WI38 (cell line): ENCODE data around the gene AKT1S1.

ENCODE experiments used
- H3K4me3 ChIP-seq: 2 replicates; pipeline ENCODE4 v1.5.1; 2011; ENCODE audit warnings: low read depth, mild to moderate bottlenecking, control low read depth, low read length
- CTCF ChIP-seq: IDR thresholded peaks from 2 replicates; pipeline ENCODE4 v1.5.1; 2012; ENCODE audit warnings: low read depth, mild to moderate bottlenecking, control low read depth, low read length

Gene AKT1S1

GRCh38 chr19:49870309-49870901 lies 6.8 kb downstream of the AKT1S1 start:
- no peak for TF ChIP-seq CTCF
- peak overlapping the region; percentile 49 for H3K4me3 ChIP-seq

GRCh38 chr19:49869484-49870308 lies 7.5 kb downstream of the AKT1S1 start:
- TF ChIP-seq CTCF = no peak
- H3K4me3 ChIP-seq = peak overlapping the region; percentile 49

- no peak for TF ChIP-seq CTCF
- peak overlapping the region; percentile 40 for H3K4me3 ChIP-seq
Measured at GRCh38 chr19:49869009-49869483, 8.1 kb downstream of the AKT1S1 start.

- H3K4me3 ChIP-seq = peak within 1 kb of the TSS; percentile 91
- no peak for TF ChIP-seq CTCF
Measured at GRCh38 chr19:49866933-49867782, 10.0 kb downstream of the AKT1S1 start, which contains the start of gene PNKP. Gene PNKP (minus strand): TSS chr19:49867576. CDS start chr19:49867204, 372 bp downstream.

- no peak for TF ChIP-seq CTCF
- no peak overlapping the region for H3K4me3 ChIP-seq
Measured at GRCh38 chr19:49864890-49865289, 12.3 kb downstream of the AKT1S1 start.

GRCh38 chr19:49863935-49864320 lies 13.2 kb downstream of the AKT1S1 start:
- H3K4me3 ChIP-seq = no peak overlapping the region
- no peak for TF ChIP-seq CTCF
